DMS53 (cell line): Measurements from ENCODE around the gene OSBPL8.

Experiments
- DNase-seq: peaks from one replicate; lab custom pipeline; 2025; lab: John Stamatoyannopoulos, UW

Gene OSBPL8

GRCh38 chr12:76559400-76560085 lies at the start of gene OSBPL8:
OSBPL8 (minus strand) TSS chr12:76559771; CDS start chr12:76487551, 72,220 bp downstream.
- DNase-seq, result peak; percentile 99

DNA sequence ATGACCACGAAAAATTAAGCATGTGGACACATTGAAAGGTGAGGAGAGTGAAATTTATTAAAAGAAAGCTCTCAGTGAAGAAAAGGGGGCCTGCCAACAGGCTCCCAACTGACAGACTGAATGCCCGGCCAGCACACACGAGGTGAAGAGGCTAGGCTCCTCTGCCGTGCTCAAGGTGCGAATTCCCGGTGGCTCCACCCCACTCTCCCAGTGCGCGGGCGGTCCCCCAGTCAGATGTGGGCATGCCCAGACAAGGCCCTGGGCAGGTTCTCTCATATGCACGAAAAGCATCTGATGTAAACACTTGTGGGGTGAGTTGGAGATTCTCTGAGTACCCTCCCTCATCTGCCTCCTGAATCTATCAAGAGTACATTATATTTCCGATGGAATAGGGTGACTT lies 48.5 kb upstream of the OSBPL8 start:
- no peak for DNase-seq

- no peak for DNase-seq
Observed at GRCh38 chr12:76595056-76595455, 35.5 kb upstream of the OSBPL8 start.

DNA sequence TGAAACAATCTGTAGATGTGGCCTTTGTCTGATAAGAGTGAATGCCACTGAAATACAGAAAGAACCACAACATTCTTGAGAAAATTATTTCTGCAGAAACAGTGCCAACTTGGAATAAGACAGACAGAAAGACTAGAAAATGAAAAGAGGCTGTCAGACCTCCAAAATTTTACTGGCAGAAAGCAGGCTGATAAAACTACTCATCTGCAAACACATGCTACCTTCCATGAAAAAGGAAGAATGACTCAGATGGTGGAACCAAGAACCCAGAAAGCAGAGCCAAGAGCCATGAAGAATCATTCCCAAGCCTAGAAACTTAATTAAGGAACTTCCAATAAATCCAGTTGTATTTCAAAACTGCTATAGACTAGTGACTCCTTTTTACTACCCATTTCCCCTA lies 31.9 kb upstream of the OSBPL8 start:
- DNase-seq, result no peak

DNA sequence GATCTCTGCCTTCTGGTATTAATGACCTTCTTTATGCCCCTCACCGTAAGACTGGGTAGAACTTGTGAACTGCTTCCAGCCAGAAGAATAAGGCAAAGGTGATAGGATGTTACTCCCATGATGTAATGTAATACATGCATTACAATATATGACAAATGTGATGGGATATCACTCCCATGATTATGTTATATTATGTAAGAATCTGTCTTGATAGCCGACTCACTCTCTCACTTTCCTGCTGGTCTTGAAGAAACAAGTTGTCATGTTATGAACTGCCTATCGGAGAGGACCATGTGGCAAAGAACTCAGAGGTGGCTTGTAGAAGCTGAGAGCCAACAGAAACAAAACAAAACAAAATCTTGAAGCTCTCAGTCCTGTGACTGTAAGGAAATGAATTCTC lies 30.6 kb upstream of the OSBPL8 start:
- no peak for DNase-seq

DNA sequence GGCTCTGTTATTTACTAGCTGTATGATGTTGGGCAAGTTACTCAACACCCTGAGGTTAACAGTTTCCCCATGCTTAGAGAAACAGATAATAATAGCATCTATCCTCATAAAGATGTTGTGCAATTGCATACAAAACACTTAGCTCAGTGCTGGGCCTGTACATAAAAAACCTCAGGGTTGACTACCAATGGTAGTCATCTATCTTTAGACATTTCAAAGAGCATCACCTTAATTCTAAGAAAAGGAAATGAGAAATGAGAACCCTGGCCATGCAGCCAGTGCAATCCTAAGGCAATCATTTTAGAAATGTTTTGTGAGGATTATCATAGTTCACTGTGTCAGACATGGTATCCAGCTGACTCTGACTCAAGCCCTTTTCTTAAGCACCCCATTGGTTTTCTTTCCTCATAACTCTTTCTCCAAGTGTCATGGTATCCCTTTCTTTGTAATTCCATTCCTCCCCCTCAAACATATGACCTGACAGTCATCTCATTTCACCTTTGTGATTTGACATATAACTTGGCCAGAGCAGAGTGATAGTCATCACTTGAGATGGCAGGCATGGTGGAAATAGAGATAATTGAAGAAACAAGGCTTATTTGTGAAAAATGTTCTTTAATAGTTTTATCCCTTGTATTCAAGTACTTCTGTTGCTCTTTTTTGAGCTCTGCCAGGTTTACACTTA lies 29.5 kb upstream of the OSBPL8 start:
- DNase-seq, result no peak

GRCh38 chr12:76587428-76588178 lies 28.0 kb upstream of the OSBPL8 start:
- DNase-seq, result no peak

- peak; percentile 62 for DNase-seq
Observed at GRCh38 chr12:76586764-76587395, 27.3 kb upstream of the OSBPL8 start.

DNA sequence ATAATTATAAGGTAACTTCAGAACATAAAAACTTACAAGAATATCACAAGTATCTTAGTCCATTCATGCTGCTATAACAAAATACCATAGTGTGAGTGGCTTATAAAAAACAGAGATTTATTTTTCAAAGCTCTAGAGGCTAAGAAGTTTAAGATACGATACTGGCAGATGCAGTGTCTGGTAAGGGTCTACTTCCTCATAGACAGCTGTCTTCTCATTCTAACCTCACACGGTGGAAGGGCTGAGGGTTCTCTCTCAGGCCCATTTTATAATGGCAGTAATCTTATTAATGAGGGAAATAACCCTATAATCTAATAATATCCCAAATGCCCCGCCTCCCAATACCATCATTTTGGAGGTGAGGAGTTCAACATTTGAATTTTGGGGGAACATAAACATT lies 23.7 kb upstream of the OSBPL8 start:
- no peak for DNase-seq

- no peak for DNase-seq
Observed at GRCh38 chr12:76573840-76574373, 14.3 kb upstream of the OSBPL8 start.

GRCh38 chr12:76571256-76571655 lies 11.7 kb upstream of the OSBPL8 start:
- DNase-seq, result no peak

- peak; percentile 32 for DNase-seq
Observed at GRCh38 chr12:76569685-76570604, 10.4 kb upstream of the OSBPL8 start.

- no peak for DNase-seq
Observed at GRCh38 chr12:76568888-76569551, 9.4 kb upstream of the OSBPL8 start.

- no peak for DNase-seq
Observed at GRCh38 chr12:76568130-76568529, 8.6 kb upstream of the OSBPL8 start.

DNA sequence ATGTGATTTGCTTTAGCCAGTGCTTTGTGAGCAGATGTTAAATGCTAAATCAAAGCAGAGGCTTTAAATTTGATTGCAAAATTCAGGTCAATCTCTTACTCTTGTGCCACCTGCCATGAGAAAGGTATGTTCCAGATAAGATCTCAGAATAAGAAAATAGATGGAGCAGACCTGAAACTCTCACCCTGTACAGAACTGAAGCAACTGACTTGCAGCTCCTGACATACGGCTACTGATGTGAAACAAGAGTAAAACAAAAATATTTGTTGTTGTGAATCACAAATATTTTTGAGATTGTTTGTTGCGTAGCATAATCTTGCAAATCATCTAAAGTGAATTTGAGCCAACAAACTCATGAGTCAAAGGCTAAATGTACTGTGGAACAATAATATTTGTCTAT lies 3.5 kb upstream of the OSBPL8 start:
- DNase-seq, result no peak

GRCh38 chr12:76562130-76562529 lies 2.6 kb upstream of the OSBPL8 start:
- DNase-seq, result no peak

GRCh38 chr12:76560086-76560491 lies 518 bp upstream of the OSBPL8 start:
- no peak for DNase-seq

DNA sequence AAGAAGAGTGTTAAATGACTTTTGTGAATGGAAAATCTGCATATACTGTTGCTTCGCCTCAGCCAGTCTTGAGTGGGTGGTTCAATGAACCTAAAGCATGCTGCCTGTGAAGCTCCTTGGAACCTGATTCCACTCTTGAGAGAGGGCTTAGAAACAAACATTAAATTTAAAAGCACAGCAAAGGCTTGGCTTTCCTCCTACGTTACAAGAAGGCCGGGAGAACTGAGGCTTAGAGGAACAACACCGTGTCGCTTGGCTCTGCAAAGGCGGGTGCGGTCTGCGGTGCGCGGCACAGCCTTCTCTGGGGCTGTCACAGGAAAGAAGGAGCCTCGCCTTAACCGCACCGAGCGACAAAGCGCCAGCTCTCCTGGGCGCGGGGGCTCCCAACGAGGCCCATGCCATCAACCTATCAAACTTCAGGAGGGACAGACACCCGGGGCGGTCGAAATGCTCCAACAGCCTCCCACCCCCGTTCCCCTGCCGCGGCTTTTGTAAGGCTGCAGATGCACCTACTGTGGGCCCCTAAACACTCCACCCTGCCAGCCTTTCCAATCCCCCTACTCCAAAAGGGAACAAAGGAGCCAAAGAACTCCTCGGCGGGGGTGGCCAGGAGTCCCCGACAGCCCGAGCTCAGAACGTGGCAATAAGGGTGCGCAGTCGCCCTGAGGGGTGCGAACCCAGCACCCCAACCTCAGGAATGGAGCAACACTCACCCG lies 729 bp downstream of the OSBPL8 start:
- peak; percentile 71 for DNase-seq

- no peak for DNase-seq
Observed at GRCh38 chr12:76556368-76556767, 3.2 kb downstream of the OSBPL8 start.

DNA sequence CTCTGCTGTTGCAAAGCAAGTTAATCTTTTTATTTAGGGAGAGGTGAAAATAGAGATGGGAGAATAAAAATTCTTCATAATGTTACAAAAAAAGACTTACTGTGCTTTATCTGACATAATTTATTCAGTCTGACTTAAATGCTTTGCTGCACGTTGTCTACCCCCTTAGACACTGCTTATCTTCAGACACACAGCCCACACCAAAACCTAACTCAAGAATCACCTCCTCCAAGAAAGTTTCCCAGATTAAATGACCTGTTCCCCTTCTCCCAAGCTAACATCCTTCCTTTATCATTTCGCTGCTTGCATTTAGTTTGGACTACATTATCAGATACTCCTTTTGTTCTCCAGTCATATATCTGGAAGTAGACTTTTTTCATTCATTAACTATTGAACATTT lies 3.8 kb downstream of the OSBPL8 start:
- DNase-seq, result no peak
